Gastroesophageal sphincter (tissue), 4 donors: ENCODE measurements around the gene SLC35F3. TPM values are rescaled to one million over a fixed set of nuclear protein-coding genes. Genes with fewer than 3 reads are reported as not detected.
"Not testable (repeated sequence)": the region's sequence is repeated elsewhere in the genome, so short reads cannot be mapped to it uniquely, and the experiment has no call there.

Experiments used
- ATAC-seq: fragments of 150-250 bp; one replicate; pipeline ENCODE4 v1.9.1; 2016; ENCODE audit warnings: mild to moderate bottlenecking, moderate library complexity
- H3K27ac ChIP-seq, 4 donors: fragments of 200-600 bp; sonication (generic) in 3 of 4; 1 replicate in 3 of 4; 2 replicates in 1 of 4; pipeline ENCODE4 v1.5.1; 2016 to 2019
- H3K27me3 ChIP-seq: fragments of 200-600 bp; sonication (generic); one replicate; pipeline ENCODE4 v1.5.1; 2019
- H3K36me3 ChIP-seq, 2 donors: fragments of 200-600 bp; sonication (generic); one replicate each; pipeline ENCODE4 v1.5.1; 2019; ENCODE audit warnings: control low read depth in 1 of 2
- H3K4me1 ChIP-seq, 3 donors: fragments of 200-600 bp; sonication (generic); 1 replicate in 2 of 3; 2 replicates in 1 of 3; pipeline ENCODE4 v1.5.1; 2016 to 2019; ENCODE audit warnings: control low read depth in 2 of 3
- H3K4me3 ChIP-seq, 2 donors: fragments of 200-600 bp; sonication (generic); one replicate each; pipeline ENCODE4 v1.5.1; 2019; ENCODE audit warnings: mild to moderate bottlenecking in 1 of 2, moderate library complexity in 1 of 2
- H3K9me3 ChIP-seq, 3 donors: fragments of 200-600 bp; sonication (generic); one replicate each; pipeline ENCODE4 v1.5.1; 2017 to 2019; ENCODE audit warnings: control low read depth in 2 of 3
- EP300 ChIP-seq: sonication (generic); formaldehyde crosslinking; IDR thresholded peaks from one replicate; pipeline ENCODE4 v1.6.1; 2017; ENCODE audit warnings: antibody characterized with exemption, mild to moderate bottlenecking
- POLR2A ChIP-seq, 2 donors: fragments of 450-650 bp; IDR thresholded peaks; one replicate each; pipeline ENCODE4 v1.6.1; 2017; ENCODE audit warnings: antibody characterized with exemption in 2 of 2, mild to moderate bottlenecking in 2 of 2, moderate library complexity in 1 of 2
- POLR2AphosphoS5 ChIP-seq: sonication (generic); formaldehyde crosslinking; IDR thresholded peaks from one replicate; pipeline ENCODE4 v1.6.1; 2017; ENCODE audit warnings: antibody characterized with exemption
- WGBS, 2 donors: methylation state at CpG; one replicate each; pipeline ENCODE4 v1.1.5; 2018; ENCODE audit warnings: low coverage in 1 of 2; 5-methylcytosine and 5-hydroxymethylcytosine counted together
- total RNA-seq, 4 donors: library from RNA; depleted of rRNA; stranded (reverse); fragments of >200 nt; gene quantifications; one replicate each; pipeline ENCODE4 v1.1.0, GENCODE V29; 2016
- TF ChIP-seq, protein P1 (sequence below), 4 experiments: fragments of 200-600 bp in 2 of 4; fragments of 450-650 bp in 2 of 4; sonication (generic) in 1 of 4; IDR thresholded peaks; one replicate each; pipeline ENCODE4 v1.5.1; 2017 to 2019; ENCODE audit warnings: antibody characterized with exemption in 4 of 4, mild to moderate bottlenecking in 2 of 4, moderate library complexity in 2 of 4

Gene SLC35F3
- total RNA-seq, 4 donors from 2014 or later, result 0.16 to 0.62 (median 0.54) TPM; not detected in 1

DNA sequence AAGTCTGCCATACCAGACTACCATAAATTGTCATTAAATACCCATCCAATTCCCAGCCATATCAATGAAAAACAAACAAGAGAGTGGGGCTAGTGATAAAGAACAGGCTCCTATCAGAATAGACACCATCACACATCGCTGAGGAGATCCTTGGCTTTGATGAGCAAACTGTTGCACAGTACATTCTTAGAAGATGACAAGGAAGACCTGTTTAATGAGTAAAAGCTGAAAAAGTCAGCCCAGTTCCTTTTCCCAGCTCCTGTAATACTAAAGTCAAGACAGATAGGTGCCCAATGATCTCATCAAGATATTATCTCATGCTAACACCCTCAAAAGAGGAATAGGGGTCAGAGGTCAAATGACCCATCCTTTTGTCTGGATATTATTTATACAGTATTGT is 304.3 kb downstream of the SLC35F3 start:
- no peaks in the 10 kb centered on the region for H3K9me3 ChIP-seq
- 50 to 58% methylated on average over 1 of the region's 1 CpG for WGBS, 2 donors
- H3K27ac ChIP-seq, result no peak overlapping the region
- peaks cover 0 to 3% (median 0%) of the 10 kb centered on the region in 3 donors for H3K4me1 ChIP-seq
- TF ChIP-seq POLR2A (IDR thresholded peaks at IDR 0.05) (no peak), EP300 (no peak), POLR2AphosphoS5 (no peak)
- TF ChIP-seq, protein P1, sequence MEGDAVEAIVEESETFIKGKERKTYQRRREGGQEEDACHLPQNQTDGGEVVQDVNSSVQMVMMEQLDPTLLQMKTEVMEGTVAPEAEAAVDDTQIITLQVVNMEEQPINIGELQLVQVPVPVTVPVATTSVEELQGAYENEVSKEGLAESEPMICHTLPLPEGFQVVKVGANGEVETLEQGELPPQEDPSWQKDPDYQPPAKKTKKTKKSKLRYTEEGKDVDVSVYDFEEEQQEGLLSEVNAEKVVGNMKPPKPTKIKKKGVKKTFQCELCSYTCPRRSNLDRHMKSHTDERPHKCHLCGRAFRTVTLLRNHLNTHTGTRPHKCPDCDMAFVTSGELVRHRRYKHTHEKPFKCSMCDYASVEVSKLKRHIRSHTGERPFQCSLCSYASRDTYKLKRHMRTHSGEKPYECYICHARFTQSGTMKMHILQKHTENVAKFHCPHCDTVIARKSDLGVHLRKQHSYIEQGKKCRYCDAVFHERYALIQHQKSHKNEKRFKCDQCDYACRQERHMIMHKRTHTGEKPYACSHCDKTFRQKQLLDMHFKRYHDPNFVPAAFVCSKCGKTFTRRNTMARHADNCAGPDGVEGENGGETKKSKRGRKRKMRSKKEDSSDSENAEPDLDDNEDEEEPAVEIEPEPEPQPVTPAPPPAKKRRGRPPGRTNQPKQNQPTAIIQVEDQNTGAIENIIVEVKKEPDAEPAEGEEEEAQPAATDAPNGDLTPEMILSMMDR (IDR thresholded peaks at IDR 0.05), result no peak
- ATAC-seq, result no peak
- H3K27me3 ChIP-seq, result peaks cover 37% of the 10 kb centered on the region
- H3K36me3 ChIP-seq, result no peaks in the 10 kb centered on the region
- H3K4me3 ChIP-seq, result no peak overlapping the region

DNA sequence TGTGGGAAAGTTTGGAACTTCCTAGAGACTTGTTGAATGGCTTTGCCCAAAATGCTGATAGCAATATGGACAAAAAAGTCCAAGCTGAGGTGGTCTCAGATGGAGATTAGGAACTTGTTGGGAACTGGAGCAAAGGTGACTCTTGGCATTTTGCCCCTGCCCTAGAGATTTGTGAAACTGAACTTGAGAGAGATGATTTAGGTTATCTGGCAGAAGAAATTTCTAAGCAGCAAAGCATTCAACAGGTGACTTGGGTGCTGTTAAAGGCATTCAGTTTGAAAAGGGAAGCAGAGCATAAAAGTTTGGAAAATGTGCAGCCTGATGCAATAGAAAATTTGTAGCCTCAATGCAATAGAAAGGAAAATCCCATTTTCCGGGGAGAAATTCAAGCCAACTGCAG is 306.0 kb downstream of the SLC35F3 start:
- Histone ChIP-seq H3K4me1 (peaks cover 0 to 17% (median 0%) of the 10 kb centered on the region in 3 donors), H3K27me3 (peaks cover 51% of the 10 kb centered on the region)
- H3K9me3 ChIP-seq, H3K4me3 ChIP-seq, ATAC-seq, H3K36me3 ChIP-seq, H3K27ac ChIP-seq: not testable (repeated sequence)
- 64 to 100% methylated on average over 1 of the region's 1 CpG for WGBS, 2 donors

DNA sequence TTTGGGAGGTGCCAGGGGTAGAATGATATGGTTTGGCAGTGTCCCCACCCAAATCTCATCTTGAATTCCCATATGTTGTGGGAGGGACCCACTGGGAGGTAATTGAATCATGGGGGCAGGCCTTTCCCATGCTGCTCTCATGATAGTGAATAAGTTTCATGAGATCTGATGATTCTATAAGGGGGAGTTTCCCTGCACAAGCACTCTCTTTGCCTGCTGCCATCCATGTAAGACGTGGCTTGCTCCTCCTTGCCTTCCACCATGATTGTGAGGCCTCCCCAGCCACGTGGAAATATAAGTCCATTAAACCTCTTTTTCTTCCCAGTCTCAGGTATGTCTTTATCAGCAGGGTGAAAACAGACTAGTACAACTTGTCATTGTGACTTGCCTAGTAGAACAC is 307.4 kb downstream of the SLC35F3 start:
- not testable (repeated sequence) for H3K4me3 ChIP-seq
- WGBS, 2 donors, result 29 to 77% methylated on average over 1 to 2 of the region's 2 CpGs

DNA sequence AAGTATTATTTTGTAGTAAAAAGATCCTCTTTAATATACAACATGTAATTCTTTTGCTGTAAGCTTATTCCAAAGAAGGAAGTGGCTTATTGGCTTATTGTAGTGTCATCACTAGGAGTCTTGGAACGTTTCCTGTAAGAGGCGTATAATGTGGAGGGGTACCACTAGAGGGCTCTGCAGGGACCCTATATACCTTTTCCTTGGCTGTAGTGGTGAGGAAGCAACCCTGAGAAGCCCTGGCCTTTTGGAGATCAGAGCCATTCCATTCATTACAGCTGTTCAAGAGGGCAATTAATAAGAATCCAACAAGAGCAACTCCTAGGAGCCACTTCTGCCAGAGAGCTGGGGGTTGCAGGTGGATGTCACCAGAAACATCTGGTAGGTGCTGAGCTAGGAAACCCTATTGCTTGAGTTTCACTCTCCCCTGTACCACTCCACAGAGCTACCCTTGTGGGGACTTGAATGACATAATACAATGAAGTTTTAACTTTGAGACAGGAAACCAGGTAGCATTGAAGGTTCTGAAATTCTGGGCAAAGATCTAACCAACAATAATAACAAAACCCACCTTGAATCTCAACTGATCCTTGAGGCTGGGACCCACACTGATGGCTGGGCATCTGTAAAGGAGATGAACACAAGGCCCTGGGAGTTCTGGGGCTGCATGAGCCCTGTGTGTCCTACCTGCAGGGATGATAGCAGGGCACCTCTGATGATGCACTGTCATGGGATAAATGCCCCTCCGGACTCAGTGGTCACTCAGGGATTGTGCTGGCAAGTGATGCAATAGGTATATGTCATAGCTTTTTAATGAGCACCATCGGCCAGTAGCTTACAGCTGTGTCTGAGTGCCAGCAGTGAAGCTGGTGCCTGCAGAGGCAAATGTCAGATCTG is 308.5 kb downstream of the SLC35F3 start:
- 10 to 46% methylated on average over 2 to 4 of the region's 4 CpGs for WGBS, 2 donors
- ATAC-seq, result no peak

More for the DNA sequence above, 307.4 kb downstream of the SLC35F3 start:
- not testable (repeated sequence) for H3K27ac ChIP-seq, H3K36me3 ChIP-seq, ATAC-seq, H3K9me3 ChIP-seq
- Histone ChIP-seq H3K27me3 (peaks cover 61% of the 10 kb centered on the region), H3K4me1 (peaks cover 0 to 17% (median 0%) of the 10 kb centered on the region in 3 donors)

DNA sequence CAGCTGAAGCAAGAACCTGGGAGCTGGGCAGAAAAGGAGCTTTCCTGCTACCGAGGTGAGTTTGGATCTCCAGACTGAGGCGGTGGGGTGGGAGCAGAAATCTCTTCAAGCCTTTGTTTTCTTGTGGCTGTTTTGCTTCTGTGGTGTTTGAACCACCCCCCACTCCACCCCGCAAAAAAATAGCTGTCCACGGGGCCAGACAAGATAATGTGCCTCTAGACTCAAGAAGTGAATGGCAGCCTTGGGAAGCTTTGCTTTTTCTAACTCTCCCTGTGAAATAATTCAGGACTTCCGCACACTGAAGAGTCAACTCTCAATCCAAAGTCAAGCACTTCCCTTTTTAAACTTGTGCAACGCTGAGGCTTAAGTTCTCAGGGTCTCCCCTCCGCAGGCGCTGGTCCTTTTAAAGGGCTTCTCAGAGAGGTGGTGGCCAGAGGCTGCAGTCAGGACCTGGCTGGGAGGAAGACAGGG is 309.2 kb downstream of the SLC35F3 start:
- 22 to 40% methylated on average over 2 to 6 of the region's 8 CpGs for WGBS, 2 donors
- peak; percentile 10 for ATAC-seq
- Histone ChIP-seq H3K27ac (no peak overlapping the region), H3K4me1 (peaks cover 0 to 17% (median 0%) of the 10 kb centered on the region in 3 donors), H3K4me3 (peak overlapping the region in 1 of 2 donors; percentile 45), H3K36me3 (no peaks in the 10 kb centered on the region), H3K9me3 (no peaks in the 10 kb centered on the region), H3K27me3 (peaks cover 61% of the 10 kb centered on the region)
- TF ChIP-seq POLR2A (IDR thresholded peaks at IDR 0.05) (no peak), POLR2AphosphoS5 (no peak), EP300 (no peak)
- TF ChIP-seq, protein P1 (IDR thresholded peaks at IDR 0.05), result no peak

More for the DNA sequence above, 308.5 kb downstream of the SLC35F3 start:
- peaks cover 0 to 17% (median 0%) of the 10 kb centered on the region in 3 donors for H3K4me1 ChIP-seq
- peaks cover 61% of the 10 kb centered on the region for H3K27me3 ChIP-seq
- no peaks in the 10 kb centered on the region for H3K9me3 ChIP-seq
- TF ChIP-seq, protein P1 (IDR thresholded peaks at IDR 0.05), result peak in 1 of 4 experiments; percentile 32
- no peak for TF ChIP-seq POLR2AphosphoS5
- H3K36me3 ChIP-seq, result no peaks in the 10 kb centered on the region
- no peak overlapping the region for H3K4me3 ChIP-seq
- no peak overlapping the region for H3K27ac ChIP-seq
